Activated CD4-positive, alpha-beta T cell treated with anti-CD3 and anti-CD28 coated beads, Interleukin-10, Interleukin-2, amounts not matched to agents 100 ng/mL and 50 ng/mL, durations not matched to agents 16 hours and 8 hours (primary cell): ENCODE data around the gene SSH2.
"Not testable (repeated sequence)": the region's sequence is repeated elsewhere in the genome, so short reads cannot be mapped to it uniquely, and the experiment has no call there.

Experiments used
- DNase-seq: peaks from one replicate; pipeline ENCODE4 v3.0.0-alpha.2; 2020

The SSH2 gene, protein sequence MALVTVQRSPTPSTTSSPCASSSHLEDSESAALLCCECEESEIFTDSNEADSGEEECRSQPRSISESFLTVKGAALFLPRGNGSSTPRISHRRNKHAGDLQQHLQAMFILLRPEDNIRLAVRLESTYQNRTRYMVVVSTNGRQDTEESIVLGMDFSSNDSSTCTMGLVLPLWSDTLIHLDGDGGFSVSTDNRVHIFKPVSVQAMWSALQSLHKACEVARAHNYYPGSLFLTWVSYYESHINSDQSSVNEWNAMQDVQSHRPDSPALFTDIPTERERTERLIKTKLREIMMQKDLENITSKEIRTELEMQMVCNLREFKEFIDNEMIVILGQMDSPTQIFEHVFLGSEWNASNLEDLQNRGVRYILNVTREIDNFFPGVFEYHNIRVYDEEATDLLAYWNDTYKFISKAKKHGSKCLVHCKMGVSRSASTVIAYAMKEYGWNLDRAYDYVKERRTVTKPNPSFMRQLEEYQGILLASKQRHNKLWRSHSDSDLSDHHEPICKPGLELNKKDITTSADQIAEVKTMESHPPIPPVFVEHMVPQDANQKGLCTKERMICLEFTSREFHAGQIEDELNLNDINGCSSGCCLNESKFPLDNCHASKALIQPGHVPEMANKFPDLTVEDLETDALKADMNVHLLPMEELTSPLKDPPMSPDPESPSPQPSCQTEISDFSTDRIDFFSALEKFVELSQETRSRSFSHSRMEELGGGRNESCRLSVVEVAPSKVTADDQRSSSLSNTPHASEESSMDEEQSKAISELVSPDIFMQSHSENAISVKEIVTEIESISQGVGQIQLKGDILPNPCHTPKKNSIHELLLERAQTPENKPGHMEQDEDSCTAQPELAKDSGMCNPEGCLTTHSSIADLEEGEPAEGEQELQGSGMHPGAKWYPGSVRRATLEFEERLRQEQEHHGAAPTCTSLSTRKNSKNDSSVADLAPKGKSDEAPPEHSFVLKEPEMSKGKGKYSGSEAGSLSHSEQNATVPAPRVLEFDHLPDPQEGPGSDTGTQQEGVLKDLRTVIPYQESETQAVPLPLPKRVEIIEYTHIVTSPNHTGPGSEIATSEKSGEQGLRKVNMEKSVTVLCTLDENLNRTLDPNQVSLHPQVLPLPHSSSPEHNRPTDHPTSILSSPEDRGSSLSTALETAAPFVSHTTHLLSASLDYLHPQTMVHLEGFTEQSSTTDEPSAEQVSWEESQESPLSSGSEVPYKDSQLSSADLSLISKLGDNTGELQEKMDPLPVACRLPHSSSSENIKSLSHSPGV (N-terminal part only)

DNA sequence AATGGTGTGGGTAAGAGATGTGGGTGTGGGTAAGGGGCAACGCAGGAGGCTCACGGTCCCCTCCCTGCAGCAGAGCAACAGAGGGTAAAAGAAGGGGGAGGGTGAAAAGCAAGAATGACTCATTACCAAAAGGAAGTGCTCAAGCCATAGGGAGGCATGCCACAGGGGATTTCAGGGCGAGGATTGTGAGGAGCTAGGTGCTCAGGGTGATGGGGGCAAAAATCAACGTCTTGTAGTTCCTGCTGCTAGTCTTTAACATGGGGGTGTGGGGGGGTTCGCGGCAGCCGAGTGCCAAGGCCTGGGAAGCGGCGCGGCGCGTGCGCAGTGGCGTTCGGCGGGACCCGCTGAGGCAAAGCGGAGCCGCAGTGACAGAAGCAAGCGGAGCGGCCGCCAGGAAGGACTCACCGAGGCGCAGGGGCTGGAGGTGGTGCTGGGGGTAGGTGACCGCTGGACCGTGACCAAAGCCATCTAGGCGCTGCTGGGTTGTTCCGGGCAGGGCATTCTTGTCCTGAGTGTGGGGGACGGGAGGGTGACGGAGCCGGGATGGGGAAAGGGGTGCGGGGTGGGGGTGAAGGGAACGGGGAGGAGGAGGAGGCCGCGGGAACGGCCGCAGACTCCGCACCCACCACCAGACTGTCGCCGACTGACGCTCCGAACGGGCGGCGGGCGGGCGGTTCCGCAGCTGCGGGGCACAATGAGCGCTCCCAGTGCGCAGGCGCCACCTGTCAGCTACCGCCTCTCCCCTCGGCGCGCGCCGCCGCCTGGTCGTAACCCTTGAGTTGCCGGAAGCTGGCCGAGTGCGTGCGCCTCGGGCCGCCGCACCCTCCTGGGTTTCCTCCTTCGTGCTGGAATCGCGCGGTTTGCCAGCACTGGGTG, at the start of gene SSH2:
Gene SSH2 (minus strand): TSS at position 696 of the 876 bp plus-strand sequence. CDS start 228 bp downstream, at position 468.
- peak; percentile 93 for DNase-seq

GRCh38 chr17:29977836-29978235, 47.8 kb upstream of the SSH2 start:
- no peak for DNase-seq

GRCh38 chr17:29973005-29973404, 43.0 kb upstream of the SSH2 start:
- no peak for DNase-seq

DNA sequence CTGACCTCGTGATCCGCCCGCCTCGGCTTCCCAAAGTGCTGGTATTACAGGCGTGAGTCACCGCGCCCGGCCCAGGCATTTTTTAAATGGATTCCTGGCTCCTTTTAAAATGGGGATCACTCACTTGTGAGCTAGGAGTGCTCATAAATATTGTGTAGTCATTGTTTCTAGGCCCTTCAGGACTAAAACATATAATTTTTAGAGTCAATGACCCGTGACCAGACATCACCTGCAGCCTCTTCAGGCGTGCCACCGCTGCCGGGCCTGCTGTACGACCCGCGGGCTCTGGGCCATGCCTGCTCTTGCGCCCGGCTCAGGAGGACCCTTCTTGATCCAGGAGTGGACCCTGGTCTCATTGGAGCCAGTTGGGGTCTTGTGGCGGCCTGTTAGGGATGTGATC, 42.2 kb upstream of the SSH2 start:
- no peak for DNase-seq

DNA sequence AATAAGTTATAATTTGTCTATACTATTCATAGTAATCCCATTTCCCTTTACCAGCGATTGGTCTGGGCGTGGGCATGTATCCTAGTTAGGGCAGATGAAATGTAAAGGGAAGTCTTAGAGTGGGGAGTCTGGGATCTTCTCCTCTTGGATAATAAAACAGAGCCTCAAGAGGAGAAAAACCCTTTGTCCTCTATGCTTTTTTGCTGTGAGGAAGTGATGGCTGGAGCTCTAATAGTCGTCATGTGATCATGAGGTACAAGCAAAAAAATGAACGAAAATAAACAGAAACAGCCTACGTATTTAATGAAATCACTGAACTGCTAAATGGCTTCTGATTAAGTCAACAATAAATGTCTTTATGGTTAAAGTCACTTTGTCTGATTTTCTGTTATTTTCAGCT, 38.2 kb upstream of the SSH2 start:
- no peak for DNase-seq

DNA sequence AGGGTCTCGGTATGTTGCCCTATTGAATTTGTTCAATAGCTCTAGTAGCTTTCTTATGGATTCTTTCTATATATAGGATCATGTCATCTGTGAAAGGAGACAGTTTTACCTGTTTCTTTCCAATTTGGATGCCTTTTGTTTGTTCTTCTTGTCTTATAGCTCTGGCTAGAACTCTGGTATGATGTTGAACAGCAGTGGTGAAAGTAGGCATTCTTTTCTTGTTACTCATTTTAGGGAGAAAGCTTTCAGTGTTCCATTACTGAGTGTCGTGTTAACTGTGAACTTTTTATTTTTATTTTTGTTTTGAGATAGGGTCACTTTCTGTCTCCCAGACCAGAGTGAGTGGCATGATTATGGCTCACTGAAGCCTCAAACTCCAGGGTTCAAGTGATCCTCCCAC, 32.6 kb upstream of the SSH2 start:
- no peak for DNase-seq

GRCh38 chr17:29959658-29960337, 29.8 kb upstream of the SSH2 start:
- no peak for DNase-seq

- DNase-seq = no peak
Observed at GRCh38 chr17:29958947-29959657, 29.1 kb upstream of the SSH2 start.

- DNase-seq = not testable (repeated sequence)
Observed at GRCh38 chr17:29957488-29957887, 27.5 kb upstream of the SSH2 start.

DNA sequence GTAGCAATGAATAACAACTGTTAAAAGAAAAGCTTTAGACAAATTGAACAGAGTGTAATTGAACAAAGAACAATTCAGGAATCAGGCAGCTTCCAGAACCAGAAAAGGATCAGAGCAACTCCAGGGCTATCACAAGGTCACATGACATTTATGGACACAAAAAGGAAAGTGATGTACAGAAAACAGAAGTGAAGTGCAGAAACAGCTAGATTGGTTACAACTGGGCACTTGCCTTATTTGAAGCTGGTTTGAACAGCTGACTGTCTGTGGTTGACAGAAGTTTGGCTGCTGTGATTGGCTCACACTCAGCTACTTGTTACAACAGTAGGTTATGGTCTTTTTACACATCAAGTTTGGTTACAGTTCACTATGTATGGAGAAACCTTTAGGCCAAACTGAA, 26.2 kb upstream of the SSH2 start:
- DNase-seq = no peak

DNA sequence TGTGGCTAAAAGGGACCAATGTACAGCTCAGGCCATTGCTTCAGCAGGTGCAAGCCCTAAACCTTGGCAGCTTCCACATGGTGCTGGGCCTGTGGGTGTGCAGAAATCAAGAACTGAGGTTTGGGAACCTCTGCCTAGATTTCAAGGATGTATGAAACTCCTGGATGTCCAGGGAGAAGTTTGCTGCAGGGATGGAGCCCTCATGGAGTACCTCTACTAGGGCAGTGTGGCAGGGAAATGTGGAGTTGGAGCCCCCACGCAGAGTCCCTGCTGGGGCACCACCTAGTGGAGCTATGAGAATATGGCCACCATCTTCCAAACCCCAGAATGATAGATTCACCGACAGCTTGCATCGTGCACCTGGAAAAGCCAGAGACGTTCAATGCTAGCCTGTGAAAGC, 24.4 kb upstream of the SSH2 start:
- DNase-seq = no peak

- DNase-seq = no peak
Observed at GRCh38 chr17:29949696-29950095, 19.7 kb upstream of the SSH2 start.

DNA sequence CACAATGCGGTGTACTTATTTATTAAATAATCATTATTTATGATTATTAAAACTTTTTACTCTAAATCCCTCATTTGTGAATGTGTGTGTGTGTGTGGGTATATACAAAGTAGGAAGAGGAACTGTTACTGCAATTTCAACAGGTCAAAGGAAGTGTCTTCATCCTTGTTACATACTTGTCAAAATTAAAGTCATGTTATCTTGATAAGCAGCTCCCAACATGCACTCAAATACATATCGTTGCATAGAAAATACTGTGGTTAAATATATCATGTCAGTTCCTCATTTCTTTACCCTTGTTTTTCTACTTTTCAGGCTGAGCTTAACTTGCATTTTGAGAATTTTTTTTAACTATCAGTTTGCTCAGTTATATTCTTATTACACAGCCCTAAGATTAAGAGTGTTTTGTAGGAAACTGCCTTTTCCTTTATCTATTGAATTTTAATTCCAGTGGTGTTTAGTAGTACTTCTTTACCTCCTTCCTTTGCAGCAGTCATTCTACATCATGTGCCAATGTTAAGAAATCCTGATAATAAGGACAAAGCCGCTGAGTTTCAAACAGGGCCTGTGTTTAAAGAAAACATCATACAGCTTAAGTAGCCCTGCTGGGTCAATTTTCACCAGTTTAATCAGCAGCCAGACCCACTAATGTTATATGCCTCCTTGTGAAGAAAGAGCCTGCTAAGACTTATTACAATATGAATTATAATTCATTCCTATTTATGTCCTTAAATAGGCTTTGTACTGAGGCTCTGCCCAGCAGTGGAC, 18.6 kb upstream of the SSH2 start:
- no peak for DNase-seq

GRCh38 chr17:29945281-29945680, 15.3 kb upstream of the SSH2 start:
- DNase-seq = no peak

- no peak for DNase-seq
Observed at GRCh38 chr17:29941334-29941733, 11.3 kb upstream of the SSH2 start, which contains the start of gene EFCAB5. TSS of gene EFCAB5 (plus strand) at chr17:29941634. CDS start at chr17:29941797, 163 bp downstream.

GRCh38 chr17:29936724-29937123, 6.7 kb upstream of the SSH2 start:
- no peak for DNase-seq

DNA sequence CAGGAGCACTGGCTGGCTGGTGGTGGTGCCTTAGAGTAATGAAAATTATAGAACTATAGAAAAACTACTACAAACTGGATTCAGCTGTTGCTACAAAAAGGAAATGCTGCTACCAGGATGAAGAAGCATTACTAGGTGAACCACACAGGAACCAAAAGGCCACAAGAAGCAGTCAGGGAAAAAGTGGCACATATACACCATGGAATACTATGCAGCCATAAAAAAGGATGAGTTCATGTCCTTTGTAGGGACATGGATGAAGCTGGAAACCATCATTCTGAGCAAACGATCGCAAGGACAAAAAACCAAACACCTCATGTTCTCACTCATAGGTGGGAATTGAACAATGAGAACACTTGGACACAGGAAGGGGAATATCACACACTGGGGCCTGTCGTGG, 5.9 kb upstream of the SSH2 start:
- not testable (repeated sequence) for DNase-seq

GRCh38 chr17:29933379-29933778, 3.4 kb upstream of the SSH2 start:
- DNase-seq = no peak

GRCh38 chr17:29931231-29931932, 1.4 kb upstream of the SSH2 start:
- peak; percentile 87 for DNase-seq
